Right lung (tissue), 5 donors: ENCODE measurements around the gene MDM4. TPM values are rescaled to one million over a fixed set of nuclear protein-coding genes. Genes with fewer than 3 reads are reported as not detected.
"Not testable (repeated sequence)": the region's sequence is repeated elsewhere in the genome, so short reads cannot be mapped to it uniquely, and the experiment has no call there.

ENCODE experiments used
- DNase-seq, 2 donors: peaks; one replicate each; pipeline ENCODE4 v3.0.0-alpha.2; 2013
- polyA plus RNA-seq, 5 donors: library from polyadenylated mRNA; unstranded; fragments of 120-200 nt; gene quantifications; one replicate each; pipeline versions ENCODE4 v1.2.1 to v1.2.3, GENCODE V29; 2013; ENCODE audit warnings: inconsistent platforms in 1 of 5, low replicate concordance in 1 of 5; ENCODE audit not compliant: insufficient read length in 5 of 5, insufficient read depth in 1 of 5

Gene MDM4
- polyA plus RNA-seq, 5 donors: 50.6 to 81.6 (median 56.4) TPM

- no peak for DNase-seq
These were observed 7.0 kb upstream of the MDM4 start for GRCh38 chr1:204509186-204509635.

GRCh38 chr1:204511366-204511765 is 4.8 kb upstream of the MDM4 start:
- no peak for DNase-seq

- no peak for DNase-seq
These were observed 3.0 kb upstream of the MDM4 start for GRCh38 chr1:204513117-204513716.

GRCh38 chr1:204514828-204515227 is 1.4 kb upstream of the MDM4 start:
- DNase-seq: no peak

- DNase-seq: not testable (repeated sequence)
These were observed 1.2 kb downstream of the MDM4 start for GRCh38 chr1:204517382-204517781.

DNA sequence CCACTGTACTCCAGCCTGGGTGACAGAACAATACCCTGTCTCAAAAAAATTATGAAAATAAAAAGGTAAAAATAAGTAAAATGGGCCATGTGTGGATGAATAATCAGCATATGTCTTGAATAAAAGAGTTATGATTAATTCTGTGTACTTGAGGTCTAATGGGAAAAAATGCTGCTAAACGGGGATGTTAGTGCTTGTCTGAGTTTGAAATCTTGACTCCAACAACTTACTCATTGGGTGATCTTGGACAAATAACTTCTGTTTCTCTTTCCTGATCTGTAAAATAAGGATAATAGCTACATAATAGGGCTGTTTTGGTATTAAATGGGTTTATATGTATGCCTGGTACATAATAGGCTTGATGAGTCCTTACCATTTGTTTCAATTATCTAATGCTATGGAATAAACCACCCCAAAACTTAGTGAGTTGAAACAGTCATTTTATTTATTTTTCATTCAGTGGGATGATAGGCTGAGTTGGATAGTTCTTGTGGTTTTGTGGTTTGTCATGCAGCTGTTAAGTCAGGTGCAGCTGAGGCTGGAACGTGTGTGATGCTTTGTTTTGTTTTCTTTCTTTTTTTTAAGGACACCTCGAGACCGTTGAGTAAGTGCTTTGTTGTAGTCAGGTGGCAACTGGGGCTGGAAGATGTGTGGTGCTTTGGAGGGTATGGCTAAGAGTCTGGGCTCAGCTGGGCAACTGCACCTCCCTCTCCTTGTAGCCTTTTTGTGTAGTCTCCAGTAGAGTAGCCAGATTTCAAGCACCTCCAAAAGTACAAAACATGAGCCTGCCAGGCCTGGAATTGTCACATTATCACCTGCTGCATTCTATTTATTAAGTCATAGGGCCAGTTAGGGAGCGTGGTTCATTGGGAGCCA is 4.9 kb downstream of the MDM4 start:
- DNase-seq: no peak

DNA sequence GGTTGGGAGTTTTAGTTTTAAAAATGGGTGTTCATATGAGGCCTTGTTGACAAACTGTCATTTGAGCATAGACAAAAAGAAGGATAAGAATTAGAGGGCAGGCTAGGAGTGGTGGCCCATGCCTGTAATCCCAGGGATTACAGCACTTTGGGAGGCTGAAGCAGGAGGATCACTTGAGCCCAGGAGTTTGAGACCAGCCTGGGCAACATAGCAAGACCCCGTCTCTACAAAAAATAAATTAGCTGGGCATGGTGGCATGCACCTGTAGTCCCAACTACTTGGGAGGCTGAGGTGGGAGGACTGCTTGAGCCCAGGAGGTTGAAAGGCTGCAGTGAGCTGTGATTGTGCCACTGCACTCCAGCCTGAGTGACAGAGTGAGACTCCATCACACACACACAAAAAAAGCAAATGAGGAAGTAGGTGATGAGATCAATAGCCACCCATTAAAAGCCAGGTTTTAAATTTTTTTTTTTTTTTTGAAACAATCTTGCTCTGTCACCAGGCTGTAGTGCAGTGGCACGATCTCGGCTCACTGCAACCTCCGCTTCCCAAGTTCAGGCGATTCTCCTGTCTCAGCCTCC is 5.8 kb downstream of the MDM4 start:
- DNase-seq: not testable (repeated sequence)

- DNase-seq: no peak
These were observed 7.5 kb downstream of the MDM4 start for GRCh38 chr1:204523605-204524215.

GRCh38 chr1:204524986-204525385 is 8.8 kb downstream of the MDM4 start:
- DNase-seq: no peak

DNA sequence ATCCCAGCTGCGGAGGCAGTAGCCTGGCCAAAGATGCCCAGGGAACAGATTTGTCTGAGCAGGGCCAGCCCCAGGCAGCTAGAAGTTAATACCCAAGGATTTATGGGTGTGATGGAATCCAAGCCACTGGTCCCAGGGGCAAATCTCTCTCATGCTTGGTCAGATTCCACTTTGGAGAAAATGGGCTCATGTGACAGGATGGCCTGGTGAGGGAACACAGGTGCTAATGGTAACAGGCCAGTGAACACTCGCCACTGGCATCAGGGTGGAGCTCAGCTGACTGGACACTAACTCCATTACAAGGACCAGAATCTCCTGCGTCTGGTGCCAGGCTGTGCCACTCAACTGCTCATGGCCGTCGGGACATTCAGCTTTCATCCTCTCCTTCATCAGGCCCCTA is 12.0 kb downstream of the MDM4 start:
- DNase-seq: no peak

DNA sequence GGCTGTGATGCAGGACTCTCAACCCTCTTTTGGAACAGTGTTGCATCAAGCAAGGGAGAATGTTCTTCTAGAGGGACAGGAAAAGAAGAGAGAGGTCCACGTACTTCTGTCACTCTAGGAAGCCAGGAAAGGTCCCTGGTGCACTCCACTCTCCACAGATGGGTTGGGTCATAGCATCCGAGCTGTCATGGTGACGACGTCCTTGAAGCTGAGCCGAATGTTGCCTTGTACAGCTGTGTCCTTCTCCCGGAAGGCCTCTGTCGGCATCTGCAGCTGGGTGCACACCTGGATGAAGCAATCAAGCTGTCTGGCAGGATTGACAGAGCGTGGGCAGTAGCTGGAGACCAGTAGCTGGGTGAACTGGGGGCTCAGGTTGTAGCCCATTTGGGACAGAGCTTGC is 12.5 kb downstream of the MDM4 start:
- no peak for DNase-seq

DNA sequence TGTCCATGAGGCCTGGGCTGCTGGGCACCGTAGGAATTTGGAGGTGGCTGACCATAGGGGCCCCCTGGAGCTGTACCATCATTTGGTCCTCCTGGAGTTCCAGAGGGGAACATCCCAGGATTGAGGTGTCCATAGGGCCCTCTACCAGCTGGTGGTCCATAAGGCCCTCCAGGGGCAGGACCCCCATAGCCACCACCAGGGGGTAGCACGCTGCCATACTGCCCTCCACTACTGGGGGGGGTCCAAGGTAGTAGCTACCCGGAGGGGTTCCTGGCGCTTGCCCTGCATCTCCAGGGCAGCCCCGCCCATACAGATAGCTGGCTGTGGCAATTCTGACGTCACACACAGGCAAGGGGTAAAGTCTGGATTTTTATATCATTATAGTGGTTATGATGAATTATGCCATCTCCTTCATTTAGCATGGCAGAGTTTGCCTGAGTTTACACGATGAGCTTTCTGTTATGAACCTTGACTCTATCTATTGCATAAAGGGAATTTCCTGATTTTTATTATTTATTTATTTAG is 13.2 kb downstream of the MDM4 start:
- no peak for DNase-seq

DNA sequence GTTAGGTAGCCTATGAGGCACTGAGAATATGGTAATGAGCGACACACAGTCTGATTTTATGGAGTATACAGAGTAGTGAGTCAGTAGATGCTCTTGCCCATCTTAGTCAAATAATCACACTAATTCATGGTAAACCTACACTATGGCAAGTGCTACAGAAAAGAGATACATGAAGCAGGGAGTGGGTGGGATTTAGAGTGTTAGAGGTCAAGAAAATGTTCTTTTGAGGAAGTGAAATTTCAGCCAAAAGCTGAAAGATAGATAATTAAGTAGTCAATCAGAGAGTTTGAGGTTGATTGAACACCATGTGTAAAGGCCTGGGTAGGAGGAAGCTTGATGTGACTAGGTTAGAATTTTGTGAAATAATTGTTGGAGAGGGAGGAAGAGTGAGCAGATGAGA is 14.7 kb downstream of the MDM4 start:
- DNase-seq: no peak

DNA sequence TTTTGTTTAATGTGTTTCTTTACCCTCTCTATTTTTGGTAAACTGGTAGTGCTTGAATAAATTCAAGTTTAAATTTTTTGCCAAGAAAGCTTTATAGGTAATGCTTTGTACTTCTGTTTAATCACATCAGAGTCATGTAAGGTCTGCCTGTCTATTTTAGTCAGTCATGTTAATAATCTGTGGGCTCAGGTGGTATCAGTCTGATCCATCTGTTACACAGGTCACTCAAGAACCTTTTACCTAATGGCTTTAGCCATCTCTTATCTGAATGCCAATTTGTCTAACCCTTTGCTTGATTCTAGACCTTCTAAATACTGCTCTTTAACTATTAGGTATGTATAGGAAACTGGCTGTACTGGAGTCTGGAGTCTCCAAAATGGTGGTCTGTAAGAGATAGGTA is 16.6 kb downstream of the MDM4 start:
- no peak for DNase-seq

- DNase-seq: peak in 1 of 2 donors; percentile 20
These were observed 25.4 kb downstream of the MDM4 start for GRCh38 chr1:204541626-204542025.

GRCh38 chr1:204544321-204544720 is 28.1 kb downstream of the MDM4 start:
- no peak for DNase-seq

GRCh38 chr1:204545202-204545601 is 29.0 kb downstream of the MDM4 start:
- no peak for DNase-seq

- no peak for DNase-seq
These were observed 29.7 kb downstream of the MDM4 start for GRCh38 chr1:204545881-204546280.

GRCh38 chr1:204548265-204548664 is 32.1 kb downstream of the MDM4 start:
- DNase-seq: no peak

- no peak for DNase-seq
These were observed 33.1 kb downstream of the MDM4 start for GRCh38 chr1:204549313-204549712.

GRCh38 chr1:204550926-204551325 is 34.7 kb downstream of the MDM4 start:
- DNase-seq: no peak

- no peak for DNase-seq
These were observed 40.3 kb downstream of the MDM4 start for GRCh38 chr1:204556458-204557052.
